ENCODE data around the gene STUM. TPM values are rescaled to one million over a fixed set of nuclear protein-coding genes. Genes with fewer than 3 reads are reported as not detected.
A peak's percentile ranks its signal among the peaks of the same experiment; 100 is the strongest.

STUM gene
- total RNA-seq, 4 donors from 2014 or later, result 0.15 to 3.2 (median 0.34) TPM

DNA sequence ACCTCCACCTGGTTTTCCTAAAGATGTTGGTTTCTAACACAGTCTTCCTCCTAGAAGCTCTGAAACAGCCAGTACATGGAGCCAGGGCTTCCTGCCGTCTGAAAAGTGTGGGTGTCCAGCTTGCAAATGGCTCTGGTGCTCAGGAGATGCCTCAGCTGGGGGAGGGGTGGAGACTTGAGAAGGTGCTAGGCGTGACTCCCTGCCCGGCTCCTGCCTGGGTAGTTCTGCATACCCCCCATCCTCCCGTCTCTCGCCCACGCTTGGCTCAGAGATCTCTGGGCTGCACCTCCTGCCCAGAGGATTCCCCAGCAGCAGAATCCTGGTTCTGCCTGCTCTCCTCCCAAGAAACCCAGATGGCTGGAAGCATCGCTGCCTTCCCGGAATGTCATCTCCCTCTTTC lies 16.9 kb downstream of the STUM start:
- intact Hi-C loops (cut with DNase I), result no loop called here
- Histone ChIP-seq H3K36me3 (no peaks in the 10 kb centered on the region), H3K4me1 (peaks cover 0 to 30% (median 4%) of the 10 kb centered on the region in 3 donors), H3K4me3 (no peak overlapping the region), H3K9me3 (no peaks in the 10 kb centered on the region), H3K27ac (no peak overlapping the region), H3K27me3 (no peaks in the 10 kb centered on the region)
- TF ChIP-seq, protein P1, sequence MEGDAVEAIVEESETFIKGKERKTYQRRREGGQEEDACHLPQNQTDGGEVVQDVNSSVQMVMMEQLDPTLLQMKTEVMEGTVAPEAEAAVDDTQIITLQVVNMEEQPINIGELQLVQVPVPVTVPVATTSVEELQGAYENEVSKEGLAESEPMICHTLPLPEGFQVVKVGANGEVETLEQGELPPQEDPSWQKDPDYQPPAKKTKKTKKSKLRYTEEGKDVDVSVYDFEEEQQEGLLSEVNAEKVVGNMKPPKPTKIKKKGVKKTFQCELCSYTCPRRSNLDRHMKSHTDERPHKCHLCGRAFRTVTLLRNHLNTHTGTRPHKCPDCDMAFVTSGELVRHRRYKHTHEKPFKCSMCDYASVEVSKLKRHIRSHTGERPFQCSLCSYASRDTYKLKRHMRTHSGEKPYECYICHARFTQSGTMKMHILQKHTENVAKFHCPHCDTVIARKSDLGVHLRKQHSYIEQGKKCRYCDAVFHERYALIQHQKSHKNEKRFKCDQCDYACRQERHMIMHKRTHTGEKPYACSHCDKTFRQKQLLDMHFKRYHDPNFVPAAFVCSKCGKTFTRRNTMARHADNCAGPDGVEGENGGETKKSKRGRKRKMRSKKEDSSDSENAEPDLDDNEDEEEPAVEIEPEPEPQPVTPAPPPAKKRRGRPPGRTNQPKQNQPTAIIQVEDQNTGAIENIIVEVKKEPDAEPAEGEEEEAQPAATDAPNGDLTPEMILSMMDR (IDR thresholded peaks at IDR 0.05), result no peak
- no peak for TF ChIP-seq POLR2A (IDR thresholded peaks at IDR 0.05)
- DNase-seq, result no peak
- WGBS, 2 donors, result 81 to 93% methylated on average over 6 to 7 of the region's 8 CpGs

DNA sequence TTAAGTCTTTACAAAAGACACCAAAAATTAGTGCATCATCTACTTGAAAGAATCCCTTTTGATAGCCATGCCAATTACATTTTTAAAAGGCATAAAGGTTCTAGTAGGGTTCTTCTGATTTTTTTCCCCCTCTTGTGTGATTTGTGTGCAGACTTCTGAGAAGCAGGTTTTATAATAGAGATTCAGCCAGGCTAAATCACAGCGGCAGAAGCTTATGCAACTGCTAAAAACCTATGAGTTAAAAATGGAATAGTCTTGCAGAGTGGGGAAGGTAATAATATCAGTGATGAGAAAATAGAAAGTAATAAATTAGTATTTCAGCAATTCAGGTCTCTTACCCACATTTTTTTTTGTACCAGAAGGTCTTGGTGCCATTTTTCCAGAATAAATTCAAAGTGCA lies 17.7 kb downstream of the STUM start:
- H3K36me3 ChIP-seq, result no peaks in the 10 kb centered on the region
- no peaks in the 10 kb centered on the region for H3K9me3 ChIP-seq
- no peak overlapping the region for H3K4me3 ChIP-seq
- no peak for DNase-seq
- peaks cover 0 to 31% (median 4%) of the 10 kb centered on the region in 3 donors for H3K4me1 ChIP-seq
- intact Hi-C loops (cut with DNase I), result no loop called here
- TF ChIP-seq POLR2A (IDR thresholded peaks at IDR 0.05), result no peak
- TF ChIP-seq, protein P1 (IDR thresholded peaks at IDR 0.05), result no peak
- no peaks in the 10 kb centered on the region for H3K27me3 ChIP-seq
- WGBS, 2 donors, result 86 to 92% methylated on average over 1 of the region's 1 CpG
- no peak overlapping the region for H3K27ac ChIP-seq

DNA sequence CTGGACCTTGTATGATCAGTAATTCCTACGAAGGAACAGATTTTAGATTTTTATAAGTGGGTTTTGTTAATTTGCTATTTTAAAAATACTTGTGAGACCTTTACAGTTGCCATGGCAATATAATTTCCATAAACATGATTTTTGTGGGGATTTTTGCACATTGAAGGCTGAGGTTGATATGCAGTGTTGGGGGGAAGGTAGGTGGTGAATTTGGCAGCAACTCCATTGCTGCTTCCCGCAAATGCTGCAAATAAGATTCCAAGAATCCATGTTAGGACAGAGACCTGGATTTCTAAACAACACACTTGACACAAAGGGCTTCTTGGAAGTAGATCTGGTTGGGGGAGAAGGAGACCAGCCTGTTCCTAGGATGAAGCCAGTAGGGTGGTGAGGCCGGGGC lies 18.2 kb downstream of the STUM start:
- DNase-seq, result no peak
- intact Hi-C loops (cut with DNase I), result no loop called here
- H3K27ac ChIP-seq, result peak overlapping the region in 2 of 4 donors; percentile 46 to 67

DNA sequence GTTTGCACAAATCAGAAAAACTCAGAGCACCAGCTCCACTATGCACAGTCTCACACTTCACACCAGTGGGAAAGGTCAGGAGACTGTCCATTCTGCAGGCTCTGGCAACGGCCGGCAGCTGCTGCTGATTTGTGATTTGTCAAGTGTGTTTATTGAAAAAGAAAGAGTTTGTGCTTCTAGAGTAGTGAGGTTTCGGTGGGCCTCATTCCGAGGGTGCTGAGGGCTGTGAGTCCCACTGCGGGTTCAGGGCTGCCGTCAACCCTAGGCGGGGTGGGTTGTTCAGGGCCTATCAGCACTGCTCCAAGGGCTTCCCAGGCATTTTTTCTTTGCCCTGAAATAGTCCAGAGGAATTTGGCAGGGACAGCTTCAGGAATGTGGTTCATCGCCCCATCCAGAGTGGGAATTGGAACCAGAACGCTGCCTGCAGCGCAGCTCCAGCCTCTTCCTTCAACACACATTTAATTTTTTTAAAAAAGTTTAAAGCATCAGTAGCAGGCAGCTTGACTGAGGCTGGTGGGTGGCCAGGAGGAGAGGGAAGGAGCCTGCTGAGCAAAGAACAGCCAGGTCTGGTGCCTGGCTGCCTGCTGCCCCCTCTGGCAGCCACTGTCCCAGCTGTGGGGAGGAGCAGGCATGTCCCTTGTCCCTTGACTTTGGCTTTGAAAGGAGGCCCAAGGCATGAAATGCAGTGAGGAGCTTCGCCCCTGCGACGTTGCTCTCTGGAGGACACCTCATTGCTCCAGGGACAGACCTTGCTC lies 19.7 kb downstream of the STUM start:
- 58 to 63% methylated on average over 10 to 11 of the region's 13 CpGs for WGBS, 2 donors
- TF ChIP-seq POLR2A (IDR thresholded peaks at IDR 0.05), result no peak
- TF ChIP-seq, protein P1 (IDR thresholded peaks at IDR 0.05), result peak in 1 of 6 experiments; percentile 8
- Histone ChIP-seq H3K4me3 (no peak overlapping the region), H3K36me3 (no peaks in the 10 kb centered on the region), H3K27me3 (no peaks in the 10 kb centered on the region), H3K9me3 (no peaks in the 10 kb centered on the region), H3K27ac (peak overlapping the region; percentile 19 to 76 (median 66)), H3K4me1 (peaks cover 0 to 31% (median 4%) of the 10 kb centered on the region in 3 donors)
- intact Hi-C loops (cut with DNase I), result no loop called here
- no peak for DNase-seq

More for the DNA sequence above, 18.2 kb downstream of the STUM start:
- no peaks in the 10 kb centered on the region for H3K27me3 ChIP-seq
- WGBS, 2 donors, result 85 to 86% methylated on average over 3 of the region's 3 CpGs
- TF ChIP-seq, protein P1 (IDR thresholded peaks at IDR 0.05), result no peak
- TF ChIP-seq POLR2A (IDR thresholded peaks at IDR 0.05), result no peak
- H3K4me3 ChIP-seq, result no peak overlapping the region
- no peaks in the 10 kb centered on the region for H3K36me3 ChIP-seq
- no peaks in the 10 kb centered on the region for H3K9me3 ChIP-seq
- peaks cover 0 to 31% (median 4%) of the 10 kb centered on the region in 3 donors for H3K4me1 ChIP-seq

DNA sequence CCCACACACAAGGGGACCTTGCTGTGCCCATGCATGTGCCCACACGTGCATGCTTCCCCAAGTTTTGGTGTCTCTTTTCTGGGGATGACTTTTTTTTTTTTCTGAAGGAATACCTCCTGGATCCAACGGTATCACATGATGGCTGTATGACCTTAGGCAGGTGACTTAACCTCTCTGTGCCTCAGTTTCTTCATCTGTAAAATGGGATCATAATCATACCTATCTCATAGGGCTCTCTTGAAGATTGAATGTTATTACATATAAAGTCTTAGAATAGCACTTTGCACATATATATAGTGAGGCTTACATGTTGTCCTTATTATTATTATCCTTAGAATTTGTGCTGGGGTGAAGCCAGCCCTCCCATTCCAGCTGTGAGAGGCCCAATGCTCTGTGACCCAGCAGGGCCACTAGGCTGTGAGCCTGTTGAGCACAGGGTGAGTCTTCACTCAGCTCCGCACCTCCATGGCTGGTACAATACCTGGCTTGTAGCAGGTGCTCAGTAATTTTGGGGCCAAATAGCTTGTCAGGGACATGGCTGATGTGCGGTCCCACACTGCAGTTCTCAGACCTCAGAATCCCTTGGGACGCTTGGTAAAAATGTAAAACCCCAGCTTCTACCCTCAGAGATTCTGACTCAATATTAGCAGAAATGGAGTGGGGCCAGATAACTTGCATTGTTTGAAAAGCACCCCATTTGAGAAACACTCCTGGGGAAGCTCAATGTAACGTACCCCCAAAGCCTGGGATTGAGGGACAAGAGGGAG lies 20.6 kb downstream of the STUM start:
- no peaks in the 10 kb centered on the region for H3K9me3 ChIP-seq
- intact Hi-C loops (cut with DNase I), result no loop called here
- H3K4me1 ChIP-seq, result peaks cover 0 to 31% (median 4%) of the 10 kb centered on the region in 3 donors
- no peak for DNase-seq
- WGBS, 2 donors, result 63 to 84% methylated on average over 5 of the region's 6 CpGs
- TF ChIP-seq, protein P1 (IDR thresholded peaks at IDR 0.05), result no peak
- TF ChIP-seq POLR2A (IDR thresholded peaks at IDR 0.05), result no peak
- no peaks in the 10 kb centered on the region for H3K27me3 ChIP-seq
- H3K36me3 ChIP-seq, result no peaks in the 10 kb centered on the region
- no peak overlapping the region for H3K4me3 ChIP-seq
- peak overlapping the region; percentile 50 to 76 (median 66) for H3K27ac ChIP-seq
